H1 (cell line): Measurements from ENCODE around the gene SENP6. TPM values are rescaled to one million over a fixed set of nuclear protein-coding genes. Genes with fewer than 3 reads are reported as not detected.

ENCODE experiments used
- CTCF ChIA-PET: fragments of 300-600 bp; sonication (Branson Sonifier 250); formaldehyde crosslinking; loops from one replicate; lab custom pipeline; 2021; ENCODE audit not compliant: partially characterized antibody; lab: Charles Lee
- POLR2A ChIA-PET: fragments of 300-600 bp; sonication (Branson Sonifier 250); formaldehyde crosslinking; loops from one replicate; lab custom pipeline; 2021; ENCODE audit warnings: inconsistent platforms; ENCODE audit not compliant: partially characterized antibody; lab: Charles Lee
- DNase-seq, 2 experiments: peaks; one replicate each; pipeline versions ENCODE4 v3.0.0 to v3.0.0-alpha.2; 2010 to 2022; ENCODE audit warnings: low spot score in 2 of 2, low read depth in 1 of 2, mixed read lengths in 1 of 2
- FAIRE-seq: peaks from 2 replicates; lab custom pipeline; 2011; peaks lifted over from hg19 to GRCh38; lab: Jason Lieb, UNC
- H2AFZ ChIP-seq: 2 replicates; pipeline ENCODE4 v1.8.1; 2012; ENCODE audit warnings: low read length, inconsistent platforms
- H2AK5ac ChIP-seq: 2 replicates; pipeline ENCODE4 v1.6.1; 2013; ENCODE audit warnings: low read depth, low read length
- H2BK120ac ChIP-seq: replicated peaks from 2 replicates; pipeline ENCODE3; 2013; ENCODE audit warnings: low read depth, low read length, inconsistent platforms
- H2BK12ac ChIP-seq: 2 replicates; pipeline ENCODE4 v1.6.1; 2013; ENCODE audit warnings: low read depth, low read length
- H2BK15ac ChIP-seq: 2 replicates; pipeline ENCODE4 v1.6.1; 2013; ENCODE audit warnings: low read length
- H2BK20ac ChIP-seq: 2 replicates; pipeline ENCODE4 v1.6.1; 2013; ENCODE audit warnings: low read length
- H2BK5ac ChIP-seq: 2 replicates; pipeline ENCODE4 v1.6.1; 2013; ENCODE audit warnings: low read depth, low read length
- H3K14ac ChIP-seq: 2 replicates; pipeline ENCODE4 v1.6.1; 2013; ENCODE audit warnings: inconsistent platforms; ENCODE audit not compliant: insufficient read length
- H3K18ac ChIP-seq: 2 replicates; pipeline ENCODE4 v1.6.1; 2013; ENCODE audit warnings: low read length; ENCODE audit errors: extremely low read depth
- H3K23ac ChIP-seq: 2 replicates; pipeline ENCODE4 v1.6.1; 2013; ENCODE audit warnings: inconsistent platforms; ENCODE audit not compliant: insufficient read length
- H3K23me2 ChIP-seq: 2 replicates; pipeline ENCODE4 v1.6.1; 2013; ENCODE audit warnings: low read depth, low read length
- H3K27ac ChIP-seq: 2 replicates; pipeline ENCODE4 v1.6.1; 2011; ENCODE audit warnings: low read depth, low read length, inconsistent platforms
- H3K27me3 ChIP-seq, 4 experiments: replicated peaks in 1 of 4; 1 replicate in 1 of 4; 2 replicates in 3 of 4; pipeline versions ENCODE4 v1.6.1 to v1.8.1; 2011 to 2013; ENCODE audit warnings: low read length in 3 of 4, mild to moderate bottlenecking in 3 of 4, inconsistent platforms in 2 of 4, mixed read lengths in 2 of 4, moderate library complexity in 1 of 4; ENCODE audit not compliant: control insufficient read depth in 3 of 4, insufficient read depth in 3 of 4; ENCODE audit errors: extremely low read depth in 1 of 4
- H3K36me3 ChIP-seq, 4 experiments: 2 replicates each; pipeline versions ENCODE4 v1.6.1 to v1.8.1; 2011 to 2013; ENCODE audit warnings: mild to moderate bottlenecking in 4 of 4, low read length in 3 of 4, moderate library complexity in 2 of 4, control low read depth in 1 of 4, inconsistent platforms in 1 of 4; ENCODE audit not compliant: insufficient read depth in 4 of 4, control insufficient read depth in 2 of 4
- H3K4ac ChIP-seq: replicated peaks from 2 replicates; pipeline ENCODE3; 2013; ENCODE audit warnings: low read length, low read depth, mixed read lengths, inconsistent platforms; ENCODE audit not compliant: insufficient read length
- H3K4me1 ChIP-seq, 4 experiments: replicated peaks in 1 of 4; 1 replicate in 1 of 4; 2 replicates in 3 of 4; pipeline versions ENCODE4 v1.6.1 to v1.8.1; 2011 to 2013; ENCODE audit warnings: low read length in 3 of 4, inconsistent platforms in 2 of 4, mixed read lengths in 1 of 4; ENCODE audit not compliant: insufficient read depth in 4 of 4, control insufficient read depth in 3 of 4
- H3K4me2 ChIP-seq, 2 experiments: 2 replicates each; pipeline versions ENCODE4 v1.6.1 to v1.8.1; 2011 to 2013; ENCODE audit warnings: low read depth in 2 of 2, low read length in 2 of 2, control low read depth in 1 of 2, inconsistent platforms in 1 of 2, mild to moderate bottlenecking in 1 of 2; ENCODE audit not compliant: insufficient read depth in 1 of 2
- H3K4me3 ChIP-seq, 4 experiments: fragments of 200-600, 300-600 bp in 1 of 4; sonication (generic), shearing (Covaris generic), sonication (Bioruptor Twin) in 1 of 4; 2 replicates each; pipeline versions ENCODE4 v1.5.1 to v1.8.1; 2011 to 2016; ENCODE audit warnings: low read length in 4 of 4, low read depth in 3 of 4, control low read depth in 2 of 4, inconsistent platforms in 2 of 4, mild to moderate bottlenecking in 2 of 4, mixed read lengths in 1 of 4, moderate library complexity in 1 of 4; ENCODE audit not compliant: insufficient read depth in 2 of 4; ENCODE audit errors: extremely low read depth in 1 of 4
- H3K56ac ChIP-seq: replicated peaks from 2 replicates; pipeline ENCODE3; 2013; ENCODE audit warnings: low read depth, mild to moderate bottlenecking, mixed read lengths, low read length, inconsistent platforms; ENCODE audit not compliant: insufficient read length
- H3K79me1 ChIP-seq: 2 replicates; pipeline ENCODE4 v1.6.1; 2013; ENCODE audit warnings: low read depth, low read length, control low read depth
- H3K79me2 ChIP-seq, 2 experiments: 2 replicates each; pipeline versions ENCODE4 v1.6.1 to v1.8.1; 2012 to 2013; ENCODE audit warnings: low read length in 2 of 2, mild to moderate bottlenecking in 2 of 2, inconsistent platforms in 1 of 2; ENCODE audit not compliant: insufficient read depth in 2 of 2, control insufficient read depth in 1 of 2
- H3K9ac ChIP-seq, 4 experiments: replicated peaks in 1 of 4; 1 replicate in 1 of 4; 2 replicates in 3 of 4; pipeline versions ENCODE4 v1.6.1 to v1.8.1; 2011 to 2013; ENCODE audit warnings: low read depth in 3 of 4, low read length in 3 of 4, control low read depth in 2 of 4, mild to moderate bottlenecking in 2 of 4, moderate library complexity in 2 of 4, inconsistent platforms in 1 of 4; ENCODE audit errors: extremely low read depth in 1 of 4
- H3K9me3 ChIP-seq, 2 experiments: 2 replicates each; pipeline versions ENCODE4 v1.6.1 to v1.8.1; 2012 to 2013; ENCODE audit warnings: mild to moderate bottlenecking in 2 of 2, moderate library complexity in 2 of 2, control low read depth in 1 of 2, inconsistent platforms in 1 of 2, low read depth in 1 of 2, low read length in 1 of 2, mixed read lengths in 1 of 2; ENCODE audit not compliant: insufficient read depth in 2 of 2
- H4K20me1 ChIP-seq, 2 experiments: replicated peaks in 1 of 2; 2 replicates each; pipeline versions ENCODE3 to v1.8.1; 2011 to 2013; ENCODE audit warnings: inconsistent platforms in 2 of 2, low read length in 2 of 2, mild to moderate bottlenecking in 1 of 2; ENCODE audit not compliant: insufficient read depth in 2 of 2, control insufficient read depth in 1 of 2
- H4K5ac ChIP-seq: 2 replicates; pipeline ENCODE4 v1.6.1; 2013; ENCODE audit warnings: low read length, low read depth, mixed read lengths, inconsistent platforms; ENCODE audit not compliant: insufficient read length
- H4K8ac ChIP-seq: 2 replicates; pipeline ENCODE4 v1.8.0; 2013; ENCODE audit warnings: mild to moderate bottlenecking, moderate library complexity, low read length, inconsistent platforms; ENCODE audit not compliant: insufficient read depth; ENCODE audit errors: extremely low read depth
- H4K91ac ChIP-seq: replicated peaks from 2 replicates; pipeline ENCODE3; 2013; ENCODE audit warnings: low read length, mixed read lengths, inconsistent platforms; ENCODE audit not compliant: insufficient read length
- BACH1 ChIP-seq: IDR thresholded peaks from 2 replicates; pipeline ENCODE4 v1.6.1; 2012; ENCODE audit warnings: low read length, improper control_type of control experiment
- CREB1 ChIP-seq: IDR thresholded peaks from 2 replicates; pipeline ENCODE4 v1.6.1; 2012; ENCODE audit warnings: inconsistent platforms
- RXRA ChIP-seq: IDR thresholded peaks from 2 replicates; pipeline ENCODE4 v1.6.1; 2011; ENCODE audit warnings: low read depth, mild to moderate bottlenecking, low read length, moderate library complexity; ENCODE audit not compliant: insufficient read depth
- WGBS, 2 experiments: shearing (Covaris generic) in 1 of 2; methylation state at CpG; one replicate each; pipeline versions ENCODE4 v1.1.6 to v1.1.7; 2013 to 2015; ENCODE audit warnings: low lambda C conversion rate in 2 of 2, mixed read lengths in 2 of 2, inconsistent platforms in 1 of 2, low coverage in 1 of 2, missing lambda C conversion rate in 1 of 2; ENCODE audit not compliant: insufficient replicate concordance in 2 of 2, insufficient coverage in 1 of 2, insufficient read length in 1 of 2; ENCODE audit errors: extremely low coverage in 1 of 2, missing lambda C conversion rate in 1 of 2; 5-methylcytosine and 5-hydroxymethylcytosine counted together
- polyA plus RNA-seq, 7 experiments: library from polyadenylated mRNA; depleted of rRNA in 3 of 7; stranded (reverse) in 5 of 7; unstranded in 2 of 7; fragments of >200 nt in 5 of 7; fragments of 200-250 nt in 2 of 7; gene quantifications; 1 replicate in 5 of 7; 2 replicates in 1 of 7; 4 replicates in 1 of 7; pipeline versions ENCODE4 v1.2.1 to v1.2.3, GENCODE V29; 2011 to 2013; ENCODE audit warnings: missing spikeins in 2 of 7, mixed read lengths in 2 of 7
- total RNA-seq: library from RNA; stranded (reverse); fragmentation: NEBNext Ultra II Directional; extraction: Animal tissue kit (Norgen Biotek cat#: 25700); gene quantifications from 2 replicates; pipeline ENCODE4 v1.2.1, GENCODE V29; 2021

SENP6 gene
- total and polyA plus RNA-seq, 2 of the 8 experiments (the other 6 are each of a cell fraction or from before 2014, with no cell fraction given), result 13.8 to 103 TPM

DNA sequence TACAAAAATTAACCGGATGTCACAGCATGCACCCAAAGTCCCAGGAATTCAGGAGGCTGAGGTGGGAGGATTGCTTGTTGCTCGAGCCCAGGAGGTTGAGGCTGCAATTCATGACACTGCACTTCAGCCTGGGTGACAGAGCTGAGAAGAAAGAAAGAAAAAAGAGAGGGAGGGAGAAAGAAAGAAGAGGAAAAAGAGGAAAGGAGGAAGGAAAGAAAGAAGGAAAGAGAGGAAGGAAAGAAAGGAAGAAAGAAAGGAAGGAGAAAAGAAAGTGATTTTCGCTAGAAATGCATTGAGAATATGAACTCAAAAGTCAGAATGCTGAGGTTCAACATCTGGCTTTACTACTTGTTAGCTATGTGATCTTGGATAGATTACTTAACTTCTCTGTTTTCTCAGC, 6.6 kb downstream of the SENP6 start:
- H4K91ac ChIP-seq, result no peak overlapping the region
- peaks cover 0 to 11% (median 5%) of the 10 kb centered on the region in 4 experiments; a peak in 4 of 7 replicates for H3K4me1 ChIP-seq
- no peak overlapping the region for H3K4ac ChIP-seq
- no peaks in the 10 kb centered on the region for H3K9me3 ChIP-seq
- H4K20me1 ChIP-seq, result peaks cover 16 to 20% of the 10 kb centered on the region in 2 experiments
- no peaks in the 10 kb centered on the region for H3K23me2 ChIP-seq
- no peak overlapping the region for H4K5ac ChIP-seq
- no peak overlapping the region for H3K27ac ChIP-seq
- H3K79me1 ChIP-seq, result no peaks in the 10 kb centered on the region; the same call in 1 of the 2 replicates
- ChIA-PET CTCF (interaction anchor here (1.7 kb wide), 1 partner anchor 79 kb away, joined by 4 read pairs; no protein-coding TSS in a partner anchor), POLR2A (interaction anchor here (1.3 kb wide), 1 partner anchor 23 kb away, joined by 3 read pairs; no protein-coding TSS in a partner anchor)
- H3K27me3 ChIP-seq, result no peaks in the 10 kb centered on the region
- H3K4me2 ChIP-seq, result no peak overlapping the region
- H2BK120ac ChIP-seq, result no peak overlapping the region
- H2BK12ac ChIP-seq, result no peak overlapping the region
- WGBS, 2 experiments, result 89% methylated on average over 3 of the region's 3 CpGs; no CpG with 5 or more reads in 1 of the 2 experiments
- H2AFZ ChIP-seq, result no peak overlapping the region
- H3K79me2 ChIP-seq, result peaks cover 56 to 100% of the 10 kb centered on the region in 2 experiments
- no peak for DNase-seq
- no peak for FAIRE-seq
- no peak overlapping the region for H3K9ac ChIP-seq
- no peak overlapping the region for H3K23ac ChIP-seq
- H2AK5ac ChIP-seq, result no peak overlapping the region
- no peak overlapping the region for H3K4me3 ChIP-seq
- H2BK5ac ChIP-seq, result no peak overlapping the region
- H3K18ac ChIP-seq, result no peak overlapping the region
- no peaks in the 10 kb centered on the region for H3K36me3 ChIP-seq
- TF ChIP-seq CREB1 (no peak), BACH1 (0 out of 2 replicates have a peak, but pooled peaks have one; percentile 32), RXRA (no peak)
- H2BK15ac ChIP-seq, result no peak overlapping the region
- H2BK20ac ChIP-seq, result no peak overlapping the region
- no peak overlapping the region for H4K8ac ChIP-seq
- H3K56ac ChIP-seq, result no peak overlapping the region
- no peak overlapping the region for H3K14ac ChIP-seq
